GM23248 (cell line): ENCODE measurements around the gene RWDD1. TPM values are rescaled to one million over a fixed set of nuclear protein-coding genes. Genes with fewer than 3 reads are reported as not detected.

Experiments
- DNase-seq: peaks from one replicate; pipeline ENCODE4 v3.0.0-alpha.2; 2015
- H2AFZ ChIP-seq: fragments of 200-600 bp; sonication (generic); 2 replicates; pipeline ENCODE4 v1.6.1; 2016; ENCODE audit warnings: antibody characterized with exemption
- H3F3A ChIP-seq: fragments of 200-600 bp; sonication (generic); 2 replicates; pipeline ENCODE4 v1.6.1; 2016; ENCODE audit warnings: mild to moderate bottlenecking, antibody characterized with exemption, mixed run types; ENCODE audit not compliant: insufficient read depth
- H3K27ac ChIP-seq: fragments of 200-600 bp; sonication (generic); 2 replicates; pipeline ENCODE4 v1.5.1; 2016; ENCODE audit warnings: mild to moderate bottlenecking
- H3K27me3 ChIP-seq: fragments of 200-600 bp; sonication (generic); replicated peaks from 2 replicates; pipeline ENCODE4 v1.6.1; 2016; ENCODE audit warnings: mild to moderate bottlenecking; ENCODE audit not compliant: insufficient read depth
- H3K36me3 ChIP-seq: fragments of 200-600 bp; sonication (generic); 2 replicates; pipeline ENCODE4 v1.6.1; 2016; ENCODE audit warnings: low read depth, mild to moderate bottlenecking
- H3K4me1 ChIP-seq: fragments of 200-600 bp; sonication (generic); 2 replicates; pipeline ENCODE4 v1.6.1; 2016; ENCODE audit warnings: mild to moderate bottlenecking; ENCODE audit not compliant: insufficient read depth
- H3K4me2 ChIP-seq: fragments of 200-600 bp; sonication (generic); one replicate; pipeline ENCODE4 v1.6.1; 2016; ENCODE audit warnings: mild to moderate bottlenecking; ENCODE audit not compliant: unreplicated experiment
- H3K4me3 ChIP-seq: fragments of 200-600 bp; sonication (generic); 2 replicates; pipeline ENCODE4 v1.5.1; 2016; ENCODE audit warnings: mild to moderate bottlenecking
- H3K79me2 ChIP-seq: fragments of 200-600 bp; sonication (generic); 2 replicates; pipeline ENCODE4 v1.6.1; 2016; ENCODE audit warnings: mild to moderate bottlenecking; ENCODE audit not compliant: insufficient read depth
- H3K9ac ChIP-seq: fragments of 200-600 bp; sonication (generic); 2 replicates; pipeline ENCODE4 v1.6.1; 2016; ENCODE audit warnings: mild to moderate bottlenecking
- H3K9me2 ChIP-seq: fragments of 200-600 bp; sonication (generic); 2 replicates; pipeline ENCODE4 v1.6.1; 2016; ENCODE audit warnings: mixed run types, mild to moderate bottlenecking, moderate library complexity; ENCODE audit not compliant: insufficient read depth
- H3K9me3 ChIP-seq: fragments of 200-600 bp; sonication (generic); one replicate; pipeline ENCODE4 v1.6.1; 2017; ENCODE audit warnings: low read depth
- H4K20me1 ChIP-seq: fragments of 200-600 bp; sonication (generic); 2 replicates; pipeline ENCODE4 v1.6.0; 2016; ENCODE audit not compliant: insufficient read depth
- EZH2 ChIP-seq: fragments of 200-600 bp; sonication (generic); IDR thresholded peaks from 2 replicates; pipeline ENCODE4 v1.6.1; 2018; ENCODE audit warnings: antibody characterized with exemption, mild to moderate bottlenecking; ENCODE audit not compliant: insufficient read depth, poor library complexity, severe bottlenecking
- EZH2phosphoT487 ChIP-seq: fragments of 200-600 bp; sonication (generic); IDR thresholded peaks from 2 replicates; pipeline ENCODE4 v1.6.1; 2018; ENCODE audit warnings: antibody characterized with exemption, moderate library complexity, mild to moderate bottlenecking, low read depth; ENCODE audit not compliant: insufficient read depth
- WGBS, 2 experiments: methylation state at CpG; one replicate each; pipeline ENCODE4 v1.1.6; 2015 to 2017; ENCODE audit warnings: low lambda C conversion rate in 2 of 2, low coverage in 1 of 2; ENCODE audit errors: missing lambda C conversion rate in 2 of 2; 5-methylcytosine and 5-hydroxymethylcytosine counted together
- in situ Hi-C: fragments of 300-500 bp; cut with MboI; formaldehyde crosslinking; loops from 2 replicates; pipeline ENCODE4 v1.15.0; 2020
- polyA plus RNA-seq: library from polyadenylated mRNA; unstranded; fragments of >200 nt; fragmentation: Nextera tagmentation; extraction: Ambion mirVana; gene quantifications from 2 replicates; pipeline ENCODE4 v1.2.1, GENCODE V29; 2016
- total RNA-seq: library from RNA; depleted of rRNA; stranded (reverse); fragments of >200 nt; shearing (Covaris generic); gene quantifications from 2 replicates; pipeline ENCODE4 v1.2.3, GENCODE V29; 2014

Gene RWDD1
- total and polyA plus RNA-seq, 2 experiments from 2014 or later = 37.7 to 112 TPM

DNA sequence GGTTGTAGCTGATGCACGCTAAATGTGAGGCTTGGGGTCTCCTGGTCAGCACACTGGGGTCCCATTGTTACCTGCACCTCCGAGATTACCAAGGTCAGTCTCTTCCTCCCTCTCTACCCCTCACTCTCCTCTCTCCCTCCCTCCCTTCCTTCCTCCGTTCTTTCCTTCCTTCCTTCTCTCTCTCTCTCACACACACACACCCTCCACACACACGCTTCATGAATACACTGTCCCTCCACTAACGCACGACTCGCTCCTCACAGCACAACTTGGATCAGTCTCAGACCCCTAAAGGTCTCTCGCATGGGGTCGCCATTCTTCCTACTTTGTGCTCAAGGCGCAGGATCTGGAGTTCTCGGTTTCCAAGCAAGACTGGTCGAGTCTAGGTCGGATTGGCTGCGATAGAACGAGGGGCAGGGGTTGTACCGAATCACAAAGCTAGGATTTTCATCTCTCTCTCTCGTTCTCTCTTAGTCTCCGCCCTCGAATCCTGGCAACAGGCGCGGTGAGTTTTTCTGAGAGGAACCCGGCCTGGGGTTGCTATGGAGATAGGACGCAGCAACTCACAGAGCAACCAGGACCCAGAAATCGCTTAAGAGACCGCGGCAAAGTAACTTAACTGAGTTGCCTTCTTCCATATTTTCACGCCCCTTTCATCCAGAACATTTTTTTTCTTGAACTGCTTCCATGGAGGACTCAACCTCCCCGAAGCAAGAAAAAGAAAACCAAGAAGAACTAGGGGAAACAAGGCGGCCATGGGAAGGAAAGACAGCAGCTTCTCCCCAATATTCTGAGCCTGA, 44.8 kb downstream of the RWDD1 start, which contains the start of gene RSPH4A:
Gene RSPH4A (plus strand): TSS at position 543 of the 800 bp plus-strand sequence. CDS start 145 bp downstream, at position 688.
- H3K36me3 ChIP-seq = no peaks in the 10 kb centered on the region
- no peaks in the 10 kb centered on the region for H3F3A ChIP-seq
- H3K9me2 ChIP-seq = no peaks in the 10 kb centered on the region
- peak within 1 kb of the TSS; percentile 90 for H3K4me3 ChIP-seq
- peak; percentile 98 for DNase-seq
- H3K27me3 ChIP-seq = no peaks in the 10 kb centered on the region
- WGBS, 2 experiments = 1% methylated on average over 29 of the region's 29 CpGs
- H2AFZ ChIP-seq = peak within 1 kb of the TSS; percentile 96
- TF ChIP-seq EZH2 (no peak), EZH2phosphoT487 (no peak)
- no peaks in the 10 kb centered on the region for H4K20me1 ChIP-seq
- in situ Hi-C loops = no loop called here
- no peaks in the 10 kb centered on the region for H3K79me2 ChIP-seq
- peak within 1 kb of the TSS; percentile 76 for H3K9ac ChIP-seq
- peak within 1 kb of the TSS; percentile 22; the same call in 1 of the 2 replicates for H3K27ac ChIP-seq
- peak within 1 kb of the TSS; percentile 82 for H3K4me2 ChIP-seq
- H3K4me1 ChIP-seq = 0 out of 2 replicates have a peak, but pooled peaks cover 3% of the 10 kb centered on the region
- H3K9me3 ChIP-seq = no peaks in the 10 kb centered on the region

- Histone ChIP-seq H3K4me1 (0 out of 2 replicates have a peak, but pooled peaks cover 3% of the 10 kb centered on the region), H3K79me2 (no peaks in the 10 kb centered on the region), H3K4me3 (peak overlapping the region; percentile 90), H3K4me2 (peak overlapping the region; percentile 82), H3K9me3 (no peaks in the 10 kb centered on the region), H4K20me1 (no peaks in the 10 kb centered on the region), H3K27ac (peak overlapping the region; percentile 19; the same call in 1 of the 2 replicates), H2AFZ (peak overlapping the region; percentile 96), H3K36me3 (no peaks in the 10 kb centered on the region), H3K9me2 (no peaks in the 10 kb centered on the region), H3K27me3 (no peaks in the 10 kb centered on the region), H3F3A (no peaks in the 10 kb centered on the region), H3K9ac (peak overlapping the region; percentile 76)
- 0 to 1% methylated on average over 16 of the region's 16 CpGs for WGBS, 2 experiments
- in situ Hi-C loops = no loop called here
- TF ChIP-seq EZH2 = no peak
- no peak for TF ChIP-seq EZH2phosphoT487
- DNase-seq = peak; percentile 60
Measured at GRCh38 chr6:116616737-116617053, 45.4 kb downstream of the RWDD1 start.

DNA sequence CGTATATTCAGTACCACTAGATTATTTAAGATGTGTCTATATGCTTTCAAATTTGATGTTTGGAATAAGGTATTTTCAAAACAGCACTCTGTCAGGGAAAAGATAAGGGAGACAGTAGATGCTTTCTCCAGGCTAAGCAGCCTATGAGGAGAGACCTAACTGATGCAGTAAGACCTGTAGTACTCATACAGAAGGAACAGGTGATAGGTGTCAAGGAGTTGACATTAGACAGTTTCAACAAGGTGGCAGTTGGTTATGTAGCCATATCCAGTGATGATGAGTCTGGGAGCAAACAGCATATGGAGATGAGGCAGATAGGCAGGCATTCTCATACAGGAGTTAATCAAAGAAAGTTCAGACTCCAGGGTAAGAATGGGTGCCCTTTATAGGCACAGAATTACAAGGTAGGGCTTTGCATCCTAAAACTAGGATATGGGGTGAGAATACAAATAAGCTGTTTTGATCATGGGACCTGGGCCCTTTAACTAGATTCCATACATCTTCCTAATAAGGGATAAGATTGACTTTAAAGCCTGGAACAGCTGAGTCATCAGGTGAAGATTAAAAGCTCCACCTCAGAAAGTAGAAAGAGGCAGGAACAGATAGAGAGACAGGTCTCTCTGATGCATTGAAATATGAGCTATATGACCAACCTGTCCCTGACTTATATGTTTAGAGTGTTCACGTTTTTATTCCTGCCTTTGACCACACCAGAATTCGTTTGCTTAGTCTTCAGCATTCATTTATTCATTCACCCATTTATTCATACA, 52.9 kb downstream of the RWDD1 start:
- Histone ChIP-seq H3K36me3 (no peaks in the 10 kb centered on the region), H3K4me2 (no peak overlapping the region), H3K27ac (no peak overlapping the region), H3F3A (no peaks in the 10 kb centered on the region), H3K4me3 (no peak overlapping the region), H3K9me3 (no peaks in the 10 kb centered on the region), H4K20me1 (no peaks in the 10 kb centered on the region), H2AFZ (no peak overlapping the region), H3K9me2 (no peaks in the 10 kb centered on the region), H3K9ac (no peak overlapping the region), H3K79me2 (no peaks in the 10 kb centered on the region), H3K4me1 (no peaks in the 10 kb centered on the region), H3K27me3 (no peaks in the 10 kb centered on the region)
- in situ Hi-C loops = no loop called here
- TF ChIP-seq EZH2 (no peak), EZH2phosphoT487 (no peak)
- DNase-seq = peak; percentile 11
- WGBS, 2 experiments = 41 to 51% methylated on average over 3 of the region's 3 CpGs

DNA sequence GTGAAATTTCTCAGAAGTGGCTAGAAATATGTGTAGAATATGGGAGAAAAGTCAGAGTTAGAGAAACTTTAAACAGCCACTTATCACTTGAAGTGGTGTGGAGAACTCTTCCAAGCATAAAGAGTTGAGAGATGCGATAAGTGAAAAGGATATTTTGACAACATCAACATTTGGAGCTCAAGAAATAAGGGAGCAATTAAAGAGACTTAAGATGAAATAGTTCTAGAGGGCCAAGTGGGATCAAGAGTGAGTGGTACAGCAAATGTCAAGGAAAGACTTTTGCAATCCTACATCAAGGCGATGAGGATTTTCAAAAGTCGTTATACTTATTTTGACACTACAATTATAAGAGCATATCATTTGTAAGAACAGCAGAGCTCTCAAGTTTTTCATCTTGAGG, 54.6 kb downstream of the RWDD1 start:
- in situ Hi-C loops = no loop called here
- Histone ChIP-seq H3K9me3 (no peaks in the 10 kb centered on the region), H3F3A (no peaks in the 10 kb centered on the region), H3K79me2 (no peaks in the 10 kb centered on the region), H3K9me2 (no peaks in the 10 kb centered on the region), H3K27me3 (no peaks in the 10 kb centered on the region), H2AFZ (no peak overlapping the region), H3K4me1 (no peaks in the 10 kb centered on the region), H3K36me3 (no peaks in the 10 kb centered on the region), H3K9ac (no peak overlapping the region), H3K27ac (no peak overlapping the region), H3K4me3 (no peak overlapping the region), H3K4me2 (no peak overlapping the region), H4K20me1 (no peaks in the 10 kb centered on the region)
- 98 to 99% methylated on average over 3 of the region's 3 CpGs for WGBS, 2 experiments
- TF ChIP-seq EZH2 (no peak), EZH2phosphoT487 (no peak)
- DNase-seq = no peak
